Karpas-422 (cell line): Measurements from ENCODE around the gene PDE6A. TPM values are rescaled to one million over a fixed set of nuclear protein-coding genes. Genes with fewer than 3 reads are reported as not detected.

Source experiments
- DNase-seq: peaks from one replicate; pipeline ENCODE4 v3.0.0-alpha.2; 2015
- H2AFZ ChIP-seq: fragments of 200-600 bp; sonication (generic); 2 replicates; pipeline ENCODE4 v1.6.1; 2014; ENCODE audit warnings: antibody characterized with exemption, low read length, mixed read lengths
- H3K27ac ChIP-seq: fragments of 200-600 bp; sonication (generic); 2 replicates; pipeline ENCODE4 v1.5.1; 2014; ENCODE audit warnings: mild to moderate bottlenecking, low read length, moderate library complexity
- H3K27me3 ChIP-seq: fragments of 200-600 bp; sonication (generic); 2 replicates; pipeline ENCODE4 v1.6.1; 2014; ENCODE audit warnings: low read length, mixed read lengths
- H3K36me3 ChIP-seq: fragments of 200-600 bp; sonication (generic); 2 replicates; pipeline ENCODE4 v1.6.1; 2014; ENCODE audit warnings: low read length, mixed read lengths; ENCODE audit not compliant: insufficient read depth
- H3K4me1 ChIP-seq: fragments of 200-600 bp; sonication (generic); 2 replicates; pipeline ENCODE4 v1.6.1; 2014; ENCODE audit warnings: mild to moderate bottlenecking, low read length, mixed read lengths
- H3K4me2 ChIP-seq: fragments of 200-600 bp; sonication (generic); 2 replicates; pipeline ENCODE4 v1.6.1; 2014; ENCODE audit warnings: low read length, low read depth, mild to moderate bottlenecking; ENCODE audit not compliant: poor library complexity, severe bottlenecking
- H3K4me3 ChIP-seq: fragments of 200-600 bp; sonication (generic); 2 replicates; pipeline ENCODE4 v1.5.1; 2014; ENCODE audit warnings: mild to moderate bottlenecking, antibody characterized with exemption, low read length, mixed read lengths
- H3K79me2 ChIP-seq: fragments of 200-600 bp; sonication (generic); 2 replicates; pipeline ENCODE4 v1.6.1; 2014; ENCODE audit warnings: mild to moderate bottlenecking, low read length, mixed read lengths
- H3K9ac ChIP-seq: fragments of 200-600 bp; sonication (generic); 2 replicates; pipeline ENCODE4 v1.6.0; 2014; ENCODE audit warnings: low read length
- H3K9me2 ChIP-seq: fragments of 200-600 bp; sonication (generic), shearing (Covaris generic); replicated peaks from 2 replicates; pipeline ENCODE4 v1.6.0; 2014; ENCODE audit warnings: mild to moderate bottlenecking, low read length, moderate library complexity; ENCODE audit not compliant: insufficient read depth
- H3K9me3 ChIP-seq: fragments of 300-700, 200-600 bp; sonication (generic); 2 replicates; pipeline ENCODE4 v1.6.1; 2014; ENCODE audit warnings: low read length, mixed read lengths
- H4K20me1 ChIP-seq: fragments of 200-600 bp; sonication (generic); 2 replicates; pipeline ENCODE4 v1.6.1; 2014; ENCODE audit warnings: mild to moderate bottlenecking, antibody characterized with exemption, low read length, low read depth; ENCODE audit not compliant: insufficient read depth
- total RNA-seq: library from RNA; depleted of rRNA; stranded (reverse); fragments of >200 nt; shearing (Covaris generic); gene quantifications from 2 replicates; pipeline ENCODE4 v1.2.3, GENCODE V29; 2014; ENCODE audit warnings: low replicate concordance

PDE6A gene
- total RNA-seq, 1 experiment from 2014 or later, result not detected

GRCh38 chr5:149833116-149833827 lies 111.3 kb downstream of the PDE6A start:
- H3K9ac ChIP-seq, result no peak overlapping the region
- no peak overlapping the region for H3K4me3 ChIP-seq
- peaks cover 15% of the 10 kb centered on the region for H3K4me1 ChIP-seq
- H3K36me3 ChIP-seq, result peaks cover 17% of the 10 kb centered on the region; the same call in 1 of the 2 replicates
- H3K9me2 ChIP-seq, result no peaks in the 10 kb centered on the region
- H4K20me1 ChIP-seq, result no peaks in the 10 kb centered on the region
- no peaks in the 10 kb centered on the region; the same call in 1 of the 2 replicates for H3K79me2 ChIP-seq
- no peaks in the 10 kb centered on the region for H3K27me3 ChIP-seq
- no peak overlapping the region for H3K4me2 ChIP-seq
- H3K9me3 ChIP-seq, result no peaks in the 10 kb centered on the region
- H2AFZ ChIP-seq, result no peak overlapping the region
- no peak for DNase-seq
- H3K27ac ChIP-seq, result no peak overlapping the region

- H3K4me1 ChIP-seq, result peaks cover 15% of the 10 kb centered on the region
- H3K36me3 ChIP-seq, result peaks cover 15% of the 10 kb centered on the region; the same call in 1 of the 2 replicates
- no peaks in the 10 kb centered on the region for H3K9me3 ChIP-seq
- no peaks in the 10 kb centered on the region for H3K27me3 ChIP-seq
- no peak overlapping the region for H3K4me2 ChIP-seq
- H4K20me1 ChIP-seq, result no peaks in the 10 kb centered on the region
- no peaks in the 10 kb centered on the region for H3K9me2 ChIP-seq
- no peak overlapping the region for H3K9ac ChIP-seq
- H3K4me3 ChIP-seq, result no peak overlapping the region
- H3K27ac ChIP-seq, result no peak overlapping the region
- no peak overlapping the region for H2AFZ ChIP-seq
- no peaks in the 10 kb centered on the region; the same call in 1 of the 2 replicates for H3K79me2 ChIP-seq
- no peak for DNase-seq
Observed at GRCh38 chr5:149832636-149833035, 112.0 kb downstream of the PDE6A start.

- Histone ChIP-seq H3K9ac (no peak overlapping the region), H3K4me2 (no peak overlapping the region), H3K9me2 (no peaks in the 10 kb centered on the region), H2AFZ (no peak overlapping the region), H3K36me3 (peaks cover 15% of the 10 kb centered on the region; the same call in 1 of the 2 replicates), H3K79me2 (no peaks in the 10 kb centered on the region; the same call in 1 of the 2 replicates), H3K27me3 (no peaks in the 10 kb centered on the region), H3K4me3 (no peak overlapping the region), H3K9me3 (no peaks in the 10 kb centered on the region), H3K4me1 (peaks cover 15% of the 10 kb centered on the region), H4K20me1 (no peaks in the 10 kb centered on the region), H3K27ac (no peak overlapping the region)
- peak; percentile 55 for DNase-seq
Observed at GRCh38 chr5:149831492-149831891, 113.1 kb downstream of the PDE6A start.

- Histone ChIP-seq H3K9me3 (no peaks in the 10 kb centered on the region), H3K79me2 (no peaks in the 10 kb centered on the region; the same call in 1 of the 2 replicates), H2AFZ (no peak overlapping the region), H3K9me2 (no peaks in the 10 kb centered on the region), H3K27me3 (no peaks in the 10 kb centered on the region), H3K9ac (no peak overlapping the region), H3K4me1 (peaks cover 15% of the 10 kb centered on the region), H3K27ac (no peak overlapping the region), H3K36me3 (peaks cover 14% of the 10 kb centered on the region; the same call in 1 of the 2 replicates), H3K4me2 (no peak overlapping the region), H3K4me3 (no peak overlapping the region), H4K20me1 (no peaks in the 10 kb centered on the region)
- no peak for DNase-seq
Observed at GRCh38 chr5:149830579-149830978, 114.0 kb downstream of the PDE6A start.

GRCh38 chr5:149829954-149830353 lies 114.6 kb downstream of the PDE6A start:
- Histone ChIP-seq H2AFZ (no peak overlapping the region), H3K4me1 (peaks cover 15% of the 10 kb centered on the region), H3K79me2 (no peaks in the 10 kb centered on the region; the same call in 1 of the 2 replicates), H3K27me3 (no peaks in the 10 kb centered on the region), H3K27ac (no peak overlapping the region), H3K4me3 (no peak overlapping the region), H3K4me2 (no peak overlapping the region), H4K20me1 (no peaks in the 10 kb centered on the region), H3K9ac (no peak overlapping the region), H3K9me3 (no peaks in the 10 kb centered on the region), H3K36me3 (peaks cover 8% of the 10 kb centered on the region; the same call in 1 of the 2 replicates), H3K9me2 (no peaks in the 10 kb centered on the region)
- peak; percentile 66 for DNase-seq

- Histone ChIP-seq H3K9me3 (no peaks in the 10 kb centered on the region), H3K4me3 (no peak overlapping the region), H3K27me3 (no peaks in the 10 kb centered on the region), H2AFZ (no peak overlapping the region), H3K4me1 (peaks cover 15% of the 10 kb centered on the region), H3K36me3 (peaks cover 6% of the 10 kb centered on the region; the same call in 1 of the 2 replicates), H3K79me2 (peaks cover under 1% of the 10 kb centered on the region), H3K9ac (no peak overlapping the region), H3K9me2 (no peaks in the 10 kb centered on the region), H3K27ac (no peak overlapping the region), H3K4me2 (no peak overlapping the region), H4K20me1 (no peaks in the 10 kb centered on the region)
- DNase-seq, result peak; percentile 96
Observed at GRCh38 chr5:149828161-149829011, 116.2 kb downstream of the PDE6A start.

GRCh38 chr5:149827546-149827945 lies 117.0 kb downstream of the PDE6A start:
- Histone ChIP-seq H3K4me2 (no peak overlapping the region), H3K79me2 (peaks cover 8% of the 10 kb centered on the region), H4K20me1 (no peaks in the 10 kb centered on the region)

GRCh38 chr5:149827086-149827485 lies 117.5 kb downstream of the PDE6A start:
- no peak for DNase-seq
- H3K27ac ChIP-seq, result no peak overlapping the region
- no peak overlapping the region for H3K4me2 ChIP-seq
- H3K79me2 ChIP-seq, result peaks cover 8% of the 10 kb centered on the region
- no peak overlapping the region for H2AFZ ChIP-seq
- H3K27me3 ChIP-seq, result no peaks in the 10 kb centered on the region
- H3K9me2 ChIP-seq, result no peaks in the 10 kb centered on the region
- H3K36me3 ChIP-seq, result peaks cover 6% of the 10 kb centered on the region; the same call in 1 of the 2 replicates
- no peak overlapping the region for H3K9ac ChIP-seq
- no peaks in the 10 kb centered on the region for H3K9me3 ChIP-seq
- H3K4me3 ChIP-seq, result no peak overlapping the region
- peaks cover 15% of the 10 kb centered on the region for H3K4me1 ChIP-seq
- H4K20me1 ChIP-seq, result no peaks in the 10 kb centered on the region

More at GRCh38 chr5:149827546-149827945, 117.0 kb downstream of the PDE6A start:
- no peak for DNase-seq
- Histone ChIP-seq H3K9ac (no peak overlapping the region), H3K4me1 (peaks cover 15% of the 10 kb centered on the region), H3K9me3 (no peaks in the 10 kb centered on the region), H3K27me3 (no peaks in the 10 kb centered on the region), H3K4me3 (no peak overlapping the region), H3K27ac (no peak overlapping the region), H2AFZ (no peak overlapping the region), H3K36me3 (peaks cover 6% of the 10 kb centered on the region; the same call in 1 of the 2 replicates), H3K9me2 (no peaks in the 10 kb centered on the region)
